Measurements from ENCODE around the gene GORASP1.

The GORASP1 gene

DNA sequence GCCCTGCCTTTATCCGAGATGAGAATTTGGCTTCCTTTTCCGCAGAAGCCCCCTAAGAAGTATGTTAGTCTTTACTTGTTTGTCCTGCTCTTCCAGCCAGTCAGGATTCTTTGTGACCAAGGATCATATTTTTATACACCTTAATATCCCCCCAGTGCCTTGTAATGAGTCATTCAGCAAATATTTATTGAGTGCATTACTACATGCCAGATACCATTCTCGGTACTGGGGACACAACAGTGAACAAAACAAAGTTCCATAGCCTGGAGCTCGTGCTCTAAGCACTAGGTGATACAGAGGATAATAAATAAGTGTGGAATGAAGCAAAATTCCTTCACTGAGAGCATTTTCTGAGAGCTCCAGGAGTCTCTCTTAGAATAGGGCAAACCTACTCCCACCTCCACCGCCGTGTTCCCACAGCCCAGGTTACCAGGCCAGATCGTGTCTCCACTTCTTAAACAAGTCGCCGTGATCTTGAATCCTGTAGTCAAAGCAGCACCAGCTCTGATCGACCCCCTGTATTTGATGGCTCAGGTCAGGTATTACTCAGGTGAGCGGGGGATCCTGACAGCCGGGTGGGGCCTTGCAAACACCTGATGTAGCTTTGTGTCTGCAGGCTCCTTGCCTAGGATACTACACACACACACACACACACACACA, 18.5 kb upstream of the GORASP1 start:
- no peak for DNase-seq (ENCODE audit: low read depth in 2 of 2)

DNA sequence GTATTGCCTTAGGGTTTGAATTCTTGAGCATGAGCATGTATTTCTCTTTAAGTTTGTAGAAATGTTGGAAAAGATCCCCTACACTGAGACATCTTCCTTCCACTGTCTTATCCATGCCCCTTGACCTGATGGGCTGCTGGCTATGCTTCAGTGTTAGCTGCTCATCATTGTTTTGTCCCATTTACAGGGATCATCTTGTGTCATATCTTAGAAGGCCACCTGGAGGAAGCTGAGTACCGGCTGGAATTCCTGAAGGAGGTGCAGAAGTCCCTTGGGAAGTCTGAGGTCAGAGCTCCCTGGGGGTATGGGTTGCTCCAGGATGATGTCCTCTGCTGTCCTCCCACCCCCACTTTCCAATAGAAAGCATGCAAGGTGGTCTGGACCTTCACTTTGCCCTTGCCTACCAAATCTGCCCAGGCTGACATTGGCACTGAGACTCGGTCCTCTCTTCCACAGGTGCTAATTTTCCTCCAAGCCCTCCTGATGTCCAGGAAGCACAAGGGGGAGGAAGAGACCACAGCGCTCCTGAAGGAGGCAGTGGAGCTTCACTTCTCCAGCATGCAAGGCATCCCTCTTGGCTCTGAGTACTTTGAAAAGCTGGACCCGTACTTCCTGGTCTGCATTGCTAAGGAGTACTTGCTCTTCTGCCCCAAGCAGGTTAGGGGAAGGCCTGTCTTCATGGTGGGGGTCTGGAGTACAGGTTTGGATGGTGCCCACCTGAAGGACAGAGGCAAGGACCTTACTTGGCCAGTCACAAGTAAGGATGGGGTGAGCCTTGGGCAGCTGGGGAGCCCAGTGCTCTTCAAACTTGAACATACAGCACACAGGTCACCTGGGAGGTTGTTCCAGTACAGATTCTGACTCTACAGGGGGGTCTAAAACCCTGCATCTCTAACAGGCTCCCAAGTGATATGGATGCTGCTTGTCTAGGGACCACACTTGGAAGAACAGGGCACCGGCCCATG, 17.7 kb upstream of the GORASP1 start:
- DNase-seq (ENCODE audit: low read depth in 2 of 2) = no peak

DNA sequence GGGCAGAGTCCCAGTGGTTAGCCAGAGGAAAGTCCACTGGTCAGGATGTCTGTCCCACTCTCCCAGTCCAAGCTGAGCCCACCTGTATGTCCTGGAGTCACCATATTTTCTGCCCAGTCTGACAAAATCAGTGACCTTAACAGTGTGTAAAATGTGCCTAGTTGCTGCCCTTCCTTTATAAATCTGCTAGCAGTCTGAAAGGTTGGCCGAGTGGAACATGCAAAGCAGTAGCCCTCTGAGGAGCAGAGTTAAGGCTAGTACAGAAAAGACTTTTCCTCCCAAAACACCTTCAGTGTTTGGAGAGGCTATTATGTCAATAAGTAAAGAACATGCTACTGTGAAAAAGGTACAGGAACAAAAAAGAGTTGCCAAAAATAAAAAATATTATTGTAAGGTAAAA, 15.4 kb upstream of the GORASP1 start:
- DNase-seq (ENCODE audit: low read depth in 2 of 2) = no peak

DNA sequence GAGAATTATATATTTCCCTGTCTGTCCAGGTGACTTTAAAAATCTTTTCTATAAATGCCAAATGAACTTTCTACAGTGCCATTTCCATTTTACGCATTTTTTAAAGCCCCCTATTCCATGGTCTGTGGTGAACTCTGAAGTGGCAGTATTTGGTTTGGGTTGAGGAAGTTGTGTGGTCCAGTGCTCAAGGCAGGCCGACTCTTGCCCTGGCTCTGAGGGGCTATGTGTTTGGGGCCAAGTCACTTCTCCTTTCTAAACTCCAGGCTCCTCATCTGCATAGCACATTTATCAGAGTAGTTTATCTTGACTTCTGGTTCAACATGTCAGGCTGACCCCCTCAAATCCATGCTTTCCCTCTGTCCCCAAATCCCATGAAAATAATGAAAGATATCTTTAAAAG, 14.2 kb upstream of the GORASP1 start:
- DNase-seq (ENCODE audit: low read depth in 2 of 2) = no peak

DNA sequence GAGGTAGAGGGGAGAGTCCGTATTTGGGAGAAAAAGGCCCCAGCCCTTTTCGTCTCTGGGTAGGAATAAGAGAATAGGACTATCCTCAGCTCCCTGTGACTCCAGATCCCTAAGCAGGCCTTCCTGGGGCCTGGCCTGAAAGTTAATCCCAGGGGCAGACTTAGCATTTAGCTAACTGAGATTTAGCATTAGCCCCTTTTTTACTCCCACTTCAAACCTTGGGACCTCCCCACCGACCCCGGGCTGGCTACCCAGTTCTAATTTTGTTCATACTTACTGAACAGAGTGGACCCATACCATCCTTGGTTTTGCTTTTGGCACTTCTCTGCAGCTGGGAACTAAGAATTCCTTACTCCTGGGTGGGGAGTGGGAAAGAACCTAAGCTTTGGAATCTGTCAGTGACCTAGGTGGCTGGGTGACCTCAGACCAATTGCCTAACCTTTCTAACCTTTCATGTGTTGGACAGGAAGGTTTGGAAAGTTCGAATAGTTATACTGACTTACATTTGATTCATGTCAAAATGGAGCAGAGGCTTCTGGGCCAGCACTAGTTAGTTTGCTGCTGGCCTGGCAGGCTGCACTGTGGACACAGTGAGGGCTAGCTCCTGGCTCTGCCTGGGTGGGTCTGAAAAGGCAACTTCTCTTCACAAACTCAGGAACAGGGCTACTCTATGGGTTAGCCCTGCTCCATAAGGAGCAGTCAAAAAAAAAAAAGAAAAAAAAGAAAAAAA, 11.7 kb upstream of the GORASP1 start:
- DNase-seq (ENCODE audit: low read depth in 2 of 2) = no peak

DNA sequence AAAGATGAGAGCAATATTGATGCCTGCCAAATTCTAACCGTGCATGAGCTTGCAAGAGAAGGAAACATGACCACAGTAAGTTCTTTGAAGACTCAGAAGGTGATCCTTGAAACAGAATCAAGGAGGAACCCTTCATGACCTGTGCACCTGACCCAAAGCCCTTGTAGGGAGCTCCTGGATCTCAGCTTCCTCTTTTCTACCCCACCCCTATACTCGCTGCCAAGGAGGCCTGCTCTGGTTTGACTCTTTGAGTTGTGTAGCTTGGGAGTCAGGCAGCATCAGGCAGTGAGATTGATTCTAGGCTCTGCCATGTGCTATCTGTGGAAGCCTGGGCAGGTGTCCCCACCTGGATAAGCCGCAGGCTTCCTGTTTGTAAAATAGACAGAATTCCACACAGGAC, 10.7 kb upstream of the GORASP1 start:
- no peak for DNase-seq (ENCODE audit: low read depth in 2 of 2)

DNA sequence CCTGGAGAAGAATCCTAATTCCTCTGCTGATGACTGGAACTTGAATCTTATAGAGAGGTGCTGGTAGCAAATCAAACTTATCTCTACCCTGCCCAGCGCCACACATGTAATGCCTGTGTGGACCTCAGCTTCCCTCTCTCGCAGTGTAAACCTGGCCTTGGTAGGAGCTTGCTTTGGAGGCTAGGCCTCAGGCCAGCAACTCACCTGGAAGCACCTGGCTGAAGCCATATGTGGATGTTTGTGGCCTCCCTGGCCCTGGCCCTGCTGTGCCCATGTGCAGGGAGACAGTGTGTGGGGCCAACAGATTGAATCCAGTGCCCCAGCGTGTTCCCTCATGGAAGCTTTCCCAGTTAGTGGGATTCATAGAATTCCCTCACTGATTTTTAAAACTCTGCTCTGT, 8.4 kb upstream of the GORASP1 start:
- no peak for DNase-seq (ENCODE audit: low read depth in 2 of 2)

DNA sequence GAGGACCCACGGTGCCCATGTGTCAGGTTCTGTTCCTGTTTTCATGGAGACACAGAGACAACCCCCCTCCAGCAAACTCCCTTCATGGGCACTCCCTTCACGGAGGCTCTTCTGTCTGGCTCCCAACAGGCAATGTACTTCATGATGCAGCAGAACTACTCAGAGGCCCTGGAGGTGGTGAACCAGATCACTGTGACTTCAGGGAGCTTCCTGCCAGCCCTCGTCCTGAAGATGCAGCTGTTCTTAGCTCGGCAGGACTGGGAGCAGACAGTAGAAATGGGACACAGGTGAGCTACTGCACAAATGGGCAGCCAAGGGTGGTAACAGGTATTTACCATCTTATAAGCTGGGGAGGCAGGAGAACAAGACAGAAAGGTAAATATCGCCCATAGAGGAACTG, 7.0 kb upstream of the GORASP1 start:
- DNase-seq (ENCODE audit: low read depth in 2 of 2) = no peak

DNA sequence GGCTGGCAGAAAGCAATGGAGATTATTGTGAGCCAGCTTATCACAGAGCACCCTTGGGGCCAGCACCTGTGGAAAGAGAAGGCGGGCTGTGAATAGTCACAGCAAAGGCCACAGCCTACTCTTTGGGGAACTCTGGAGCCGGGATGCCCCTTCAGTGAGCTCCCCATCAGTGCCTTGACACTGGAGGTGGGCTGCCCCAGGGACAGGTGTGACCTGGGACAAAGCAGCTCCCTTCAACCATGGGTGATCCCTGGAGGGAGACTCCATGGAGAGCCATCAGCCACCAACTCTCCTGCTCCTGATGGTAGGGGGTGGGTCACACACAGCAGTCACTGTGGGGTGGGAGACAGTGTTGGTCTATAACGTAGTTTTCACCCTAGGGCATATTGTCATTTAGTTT, 5.9 kb upstream of the GORASP1 start:
- no peak for DNase-seq (ENCODE audit: low read depth in 2 of 2)

DNA sequence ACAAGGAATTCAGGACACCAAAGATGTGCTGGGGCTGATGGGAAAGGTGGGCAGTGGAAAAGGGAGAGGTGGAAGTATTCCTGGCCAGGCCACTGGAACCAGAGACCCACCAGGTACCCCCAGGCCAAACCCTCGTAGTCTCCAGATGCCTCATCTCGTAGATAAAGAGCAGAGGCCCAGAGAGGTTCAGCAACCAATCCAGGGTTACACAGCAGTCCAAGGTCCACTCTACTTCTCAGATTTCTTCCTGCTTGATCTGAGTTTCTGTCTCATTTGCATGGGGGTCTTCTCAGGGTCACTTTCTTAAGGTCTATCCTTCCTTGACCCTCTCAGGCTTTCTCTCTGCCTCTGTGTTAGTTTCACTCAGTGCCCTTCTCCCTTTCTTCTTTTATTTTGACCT, 5.1 kb upstream of the GORASP1 start:
- DNase-seq (ENCODE audit: low read depth in 2 of 2) = no peak

DNA sequence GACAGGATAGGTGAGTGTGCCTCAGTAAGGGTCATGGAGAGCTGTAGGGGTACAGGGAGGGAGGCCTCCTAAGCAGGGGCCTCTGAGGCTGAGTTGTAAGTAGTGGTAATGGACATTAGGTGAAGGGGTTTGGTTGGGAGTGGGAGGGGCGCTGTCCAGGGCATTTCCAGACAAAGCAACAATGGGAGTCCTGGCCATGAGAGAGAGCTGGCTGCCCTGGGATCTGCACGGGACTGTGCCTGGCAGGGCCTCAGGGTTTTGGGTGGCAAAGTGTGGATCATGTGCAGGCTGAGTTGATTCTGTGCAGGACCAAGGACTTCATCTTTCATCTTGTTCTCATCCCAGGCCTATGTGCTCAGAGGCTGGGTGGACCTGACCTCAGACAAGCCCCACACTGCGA, 4.7 kb upstream of the GORASP1 start:
- DNase-seq (ENCODE audit: low read depth in 2 of 2) = no peak

DNA sequence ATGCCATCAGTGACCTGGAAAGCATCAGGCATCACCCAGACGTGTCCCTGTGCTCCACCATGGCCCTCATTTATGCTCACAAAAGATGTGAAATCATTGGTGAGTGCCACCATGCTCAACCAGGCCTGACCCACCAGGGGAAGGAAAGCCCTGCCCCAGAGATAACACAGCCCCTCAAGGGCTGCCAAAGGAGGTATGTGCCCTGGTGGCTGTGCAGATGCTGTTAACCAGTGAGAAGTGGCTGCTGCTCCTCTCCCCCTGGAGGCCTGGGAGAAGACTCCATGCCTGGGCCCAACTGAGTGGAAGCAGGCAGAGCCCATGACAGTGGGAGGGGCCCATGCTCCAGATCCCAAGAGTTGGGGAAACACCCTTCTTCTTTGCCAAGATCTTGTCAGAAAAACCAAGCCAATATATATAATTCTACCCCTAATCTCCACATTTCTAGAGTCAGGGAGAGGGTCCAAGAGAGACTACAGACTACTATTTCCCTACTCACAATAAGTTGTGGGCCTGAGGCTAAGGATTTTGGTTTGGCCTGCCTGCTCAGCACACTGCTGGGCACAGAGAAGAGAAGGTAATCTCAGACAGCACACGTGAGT, 2.7 kb upstream of the GORASP1 start:
- DNase-seq (ENCODE audit: low read depth in 2 of 2) = no peak

DNA sequence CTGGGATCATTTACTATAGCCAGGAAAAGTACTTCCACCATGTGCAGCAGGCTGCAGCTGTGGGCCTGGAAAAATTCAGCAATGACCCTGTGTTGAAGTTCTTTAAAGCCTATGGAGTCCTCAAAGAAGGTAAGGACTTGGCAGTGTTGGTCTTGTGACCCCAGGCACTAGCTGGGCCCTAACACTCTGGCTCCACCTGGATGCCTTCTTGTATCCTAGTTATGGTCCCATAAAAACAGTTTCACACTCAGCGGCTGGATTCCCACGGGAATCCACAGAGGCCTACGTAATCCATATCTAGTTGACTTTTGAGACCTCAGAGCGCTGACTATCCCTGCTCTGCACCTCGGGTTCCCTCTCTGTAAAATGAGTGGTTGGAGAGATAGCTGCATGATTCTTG, 1.7 kb upstream of the GORASP1 start:
- DNase-seq (ENCODE audit: low read depth in 2 of 2) = no peak

DNA sequence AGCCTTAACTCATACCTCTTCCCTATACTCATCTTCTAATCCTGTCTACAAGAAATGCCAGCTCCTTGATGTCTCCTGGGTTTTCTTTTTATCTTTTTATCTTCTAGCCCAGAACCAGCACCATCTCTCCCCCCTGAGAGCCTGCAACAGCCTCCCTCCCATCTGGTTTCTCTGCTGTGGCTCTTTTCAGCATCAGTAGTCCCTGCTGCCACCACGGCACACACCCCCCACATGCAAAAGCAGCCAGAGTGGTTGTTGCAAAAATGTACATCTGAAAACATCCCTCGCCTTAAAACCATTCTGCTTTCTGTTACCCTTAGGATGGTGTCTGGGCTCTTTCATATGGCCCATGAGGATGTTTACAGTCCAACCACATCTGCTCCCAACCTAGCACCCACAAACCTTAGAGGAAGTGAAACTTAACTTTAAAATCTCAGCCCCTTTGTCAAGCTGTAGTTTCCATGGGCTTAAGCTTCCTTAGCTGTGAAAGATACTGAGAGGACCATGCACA, 828 bp upstream of the GORASP1 start:
- DNase-seq (ENCODE audit: low read depth in 2 of 2) = no peak

DNA sequence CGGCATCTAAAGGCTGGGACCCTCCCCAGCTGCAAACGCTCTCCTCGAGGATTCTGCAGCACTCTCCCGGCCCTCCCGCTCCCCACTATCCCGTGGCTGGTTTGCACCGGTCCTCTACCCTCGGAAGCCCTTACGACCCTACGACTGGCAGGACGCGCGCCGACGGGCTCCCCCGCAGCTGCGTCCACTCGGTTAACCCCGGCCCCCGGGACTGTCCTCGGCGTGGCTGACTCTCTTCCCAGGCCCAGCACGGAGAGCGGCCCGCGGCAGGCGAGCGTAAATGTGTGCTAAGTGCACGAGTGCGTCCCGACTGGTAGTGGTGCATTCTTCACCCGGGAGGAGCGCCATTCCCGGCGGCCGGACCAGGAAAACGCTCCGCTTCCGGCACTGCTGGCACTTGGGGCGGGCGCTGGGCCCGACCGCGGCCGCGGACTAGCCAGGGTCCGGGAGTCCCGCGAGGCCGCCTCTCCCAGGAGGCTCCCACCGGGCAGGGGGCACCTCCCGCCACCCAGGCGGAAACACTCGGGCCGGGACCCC, 508 bp downstream of the GORASP1 start:
- peak in 1 of 2 experiments; percentile 15 for DNase-seq (ENCODE audit: low read depth in 2 of 2)

DNA sequence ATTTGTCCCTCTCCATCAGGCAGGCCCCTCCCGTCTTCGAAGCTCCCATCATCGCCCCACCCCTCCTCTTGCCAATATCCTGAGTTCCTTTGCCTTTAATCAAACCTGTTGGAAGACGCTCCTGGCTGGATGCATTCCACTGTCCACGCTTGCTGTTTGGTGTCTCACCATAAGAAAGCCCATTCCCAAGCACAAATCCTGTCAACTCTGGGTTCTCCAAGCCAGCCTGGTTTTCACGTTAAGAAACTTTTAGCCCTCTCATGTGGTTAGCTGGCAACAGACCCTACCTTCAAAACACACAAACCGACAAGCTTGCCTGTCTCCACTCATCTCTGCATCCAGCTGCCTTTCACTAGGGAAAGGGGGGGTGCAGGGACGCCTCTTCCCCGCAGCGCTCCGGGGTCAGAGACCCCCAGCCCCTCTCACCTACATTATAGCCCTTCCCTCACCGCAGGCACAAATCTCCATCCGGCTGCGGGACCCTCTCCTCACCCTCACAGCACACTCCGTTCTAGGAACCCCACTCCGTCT, 1.1 kb downstream of the GORASP1 start:
- DNase-seq (ENCODE audit: low read depth in 2 of 2) = no peak

DNA sequence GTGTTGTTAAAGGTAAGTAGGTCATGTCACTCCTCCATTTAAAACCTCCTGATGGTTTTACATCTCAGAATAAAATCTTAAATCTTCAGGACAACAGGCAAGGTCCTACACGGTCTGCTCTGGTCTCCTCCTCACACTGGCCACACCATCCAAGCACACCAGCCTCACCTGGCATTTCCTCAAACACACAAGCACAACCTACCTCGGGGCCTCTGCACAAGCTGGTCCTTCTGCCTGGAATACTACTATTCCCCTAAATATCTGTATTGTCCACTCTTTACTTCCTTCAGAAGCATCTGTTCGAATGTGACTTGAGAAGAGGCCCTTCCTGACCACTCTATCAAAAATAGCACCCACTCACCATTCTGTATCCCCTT, 1.8 kb downstream of the GORASP1 start:
- DNase-seq (ENCODE audit: low read depth in 2 of 2) = no peak

DNA sequence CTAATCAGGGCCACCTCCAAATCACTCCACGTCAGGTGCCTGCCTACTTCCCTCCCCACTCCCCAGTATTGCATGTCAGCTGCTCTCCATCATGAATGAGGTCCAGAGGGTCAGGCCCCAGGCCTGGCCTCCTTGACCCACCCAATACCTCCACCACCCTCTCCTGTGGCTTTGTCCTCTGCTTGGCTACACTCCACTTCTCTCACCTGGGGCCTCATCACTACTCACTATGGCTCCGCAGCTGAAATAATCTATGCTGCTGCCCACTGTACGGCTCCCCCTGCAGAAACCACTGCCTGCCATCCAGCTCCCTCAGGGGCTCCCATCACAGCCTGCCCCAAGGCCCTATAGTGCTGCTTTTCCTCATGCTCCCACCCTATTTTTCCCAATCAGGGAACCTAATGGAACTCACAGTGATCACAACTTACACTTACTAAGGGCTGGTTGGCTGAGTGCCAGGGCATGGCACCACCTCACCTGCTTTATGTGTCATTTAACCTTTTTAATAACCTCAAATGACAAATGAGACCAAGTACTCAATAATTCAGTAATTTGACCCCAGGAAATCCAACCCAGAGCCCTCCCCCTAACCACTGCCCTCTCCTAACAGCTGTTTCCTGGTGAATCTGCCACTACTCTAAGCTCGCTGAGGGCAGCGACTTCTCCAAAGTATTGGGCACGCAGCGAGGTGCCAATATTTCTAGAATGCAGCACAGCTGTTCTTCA, 2.3 kb downstream of the GORASP1 start:
- DNase-seq (ENCODE audit: low read depth in 2 of 2) = no peak

DNA sequence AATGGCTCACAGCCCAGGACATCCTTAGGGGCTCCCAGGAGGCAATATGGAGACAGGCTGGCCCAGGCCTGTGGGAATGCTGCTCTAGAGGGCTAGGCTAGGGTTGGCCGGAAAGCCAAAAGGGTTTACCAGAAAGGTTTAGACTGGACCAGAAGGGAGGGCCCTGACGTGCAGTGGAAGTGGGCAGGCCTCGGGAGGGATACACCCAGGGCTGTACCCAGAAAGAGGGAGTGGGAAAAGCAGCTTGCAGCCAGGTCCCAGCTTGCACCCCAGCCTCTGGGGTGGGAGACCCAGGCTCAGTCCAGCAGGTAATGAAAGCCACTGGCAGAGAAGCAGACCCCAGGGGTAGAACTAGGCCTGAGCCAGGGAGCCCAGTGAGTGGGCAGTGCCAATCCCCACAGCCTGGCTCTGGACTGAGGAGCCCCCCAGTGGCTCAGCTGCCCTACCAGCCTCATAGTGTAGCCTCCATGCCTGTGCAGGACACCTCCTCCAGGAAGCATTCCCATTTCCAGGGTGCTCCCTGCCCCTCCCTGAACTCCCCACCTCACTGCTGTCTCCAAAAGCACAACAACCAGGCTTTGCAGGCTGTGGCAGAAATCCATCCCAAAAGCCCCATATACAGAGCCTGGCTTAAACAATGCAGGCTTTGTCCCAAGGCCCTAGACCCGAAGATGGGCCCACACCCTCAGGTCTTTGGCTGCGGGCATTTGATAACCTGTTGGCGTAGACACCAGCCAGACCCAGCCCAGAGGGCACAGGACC, 3.5 kb downstream of the GORASP1 start:
- DNase-seq (ENCODE audit: low read depth in 2 of 2) = no peak

DNA sequence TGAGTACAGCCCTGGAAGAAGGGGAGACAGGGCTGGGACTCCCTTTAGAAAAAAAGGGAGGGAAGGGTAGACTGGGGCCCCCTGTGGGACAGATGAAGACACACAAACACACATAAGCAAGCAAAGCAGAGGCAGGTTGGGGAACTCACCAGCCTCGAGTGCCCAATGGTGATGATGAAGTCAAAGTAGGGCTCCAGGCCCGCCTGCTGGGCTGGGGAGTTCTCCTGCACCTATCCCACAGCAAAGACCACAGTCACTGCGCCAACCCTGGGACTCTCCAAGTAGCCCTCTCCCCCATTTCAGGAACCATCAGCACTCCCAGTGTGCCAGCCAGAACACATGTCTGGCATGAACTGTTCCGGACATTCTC, 4.1 kb downstream of the GORASP1 start:
- DNase-seq (ENCODE audit: low read depth in 2 of 2) = no peak
